Cardiac muscle cell (in vitro differentiated cells and primary cell): ENCODE measurements around the gene DLGAP4. TPM values are rescaled to one million over a fixed set of nuclear protein-coding genes. Genes with fewer than 3 reads are reported as not detected.

Source experiments
- DNase-seq, 2 donors: peaks; one replicate each; pipeline versions ENCODE4 v3.0.0 to v3.0.0-alpha.2; 2010 to 2017; ENCODE audit warnings: low read depth in 1 of 2, low spot score in 1 of 2
- H3K27ac ChIP-seq: fragments of 200-600 bp; sonication (generic); 2 replicates; pipeline ENCODE4 v1.5.1; 2016
- H3K27me3 ChIP-seq: fragments of 200-600 bp; sonication (generic); 2 replicates; pipeline ENCODE4 v1.6.0; 2016; ENCODE audit warnings: control low read depth
- H3K36me3 ChIP-seq: fragments of 200-600 bp; sonication (generic); 2 replicates; pipeline ENCODE4 v1.5.1; 2016; ENCODE audit warnings: control low read depth
- H3K4me1 ChIP-seq: fragments of 200-600 bp; sonication (generic); 2 replicates; pipeline ENCODE4 v1.8.1; 2017; ENCODE audit warnings: low read depth, mild to moderate bottlenecking, mixed run types
- H3K4me3 ChIP-seq: fragments of 200-600 bp; sonication (generic); 2 replicates; pipeline ENCODE4 v1.5.1; 2016; ENCODE audit warnings: mild to moderate bottlenecking
- H3K9me3 ChIP-seq: fragments of 200-600 bp; sonication (generic); 2 replicates; pipeline ENCODE4 v1.5.1; 2017; ENCODE audit warnings: low read depth, mild to moderate bottlenecking, control low read depth
- CTCF ChIP-seq: IDR thresholded peaks from 2 replicates; pipeline ENCODE4 v1.5.1; 2012; ENCODE audit warnings: low read depth, mild to moderate bottlenecking, low read length
- polyA plus RNA-seq: library from polyadenylated mRNA; unstranded; fragments of >200 nt; fragmentation: Nextera tagmentation; extraction: Ambion mirVana; gene quantifications from 2 replicates; pipeline ENCODE4 v1.2.1, GENCODE V29; 2016
- total RNA-seq: library from RNA; depleted of rRNA; stranded (reverse); fragments of >200 nt; gene quantifications from 2 replicates; pipeline ENCODE4 v1.2.3, GENCODE V29; 2016

Gene DLGAP4
- total and polyA plus RNA-seq, 2 experiments from 2014 or later = 45.7 to 51.6 TPM

DNA sequence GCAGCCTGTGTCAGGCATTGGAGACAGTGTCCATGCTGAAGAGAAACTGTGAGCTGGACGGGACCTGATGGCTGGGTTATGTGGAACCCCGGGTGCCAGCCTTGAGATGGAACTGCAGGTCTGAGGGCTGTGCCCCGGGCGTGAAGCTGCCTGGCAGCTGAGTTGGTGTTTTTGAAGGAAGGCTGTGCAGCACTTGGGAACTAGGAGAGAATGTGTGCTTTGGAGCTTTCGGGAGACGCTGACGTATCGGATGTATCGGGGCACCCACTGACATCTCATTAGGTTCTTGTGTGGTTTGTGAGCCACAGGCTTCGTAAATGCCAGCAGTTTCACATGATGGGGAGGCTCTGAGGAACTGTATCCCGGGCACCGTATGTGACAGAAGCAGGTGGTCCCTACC lies 2.2 kb downstream of the DLGAP4 start:
- H3K36me3 ChIP-seq = no peaks in the 10 kb centered on the region
- no peaks in the 10 kb centered on the region for H3K4me1 ChIP-seq
- DNase-seq = no peak
- peaks cover 86% of the 10 kb centered on the region for H3K27me3 ChIP-seq
- H3K9me3 ChIP-seq = no peaks in the 10 kb centered on the region
- no peak for TF ChIP-seq CTCF
- H3K4me3 ChIP-seq = no peak overlapping the region
- no peak overlapping the region for H3K27ac ChIP-seq

DNA sequence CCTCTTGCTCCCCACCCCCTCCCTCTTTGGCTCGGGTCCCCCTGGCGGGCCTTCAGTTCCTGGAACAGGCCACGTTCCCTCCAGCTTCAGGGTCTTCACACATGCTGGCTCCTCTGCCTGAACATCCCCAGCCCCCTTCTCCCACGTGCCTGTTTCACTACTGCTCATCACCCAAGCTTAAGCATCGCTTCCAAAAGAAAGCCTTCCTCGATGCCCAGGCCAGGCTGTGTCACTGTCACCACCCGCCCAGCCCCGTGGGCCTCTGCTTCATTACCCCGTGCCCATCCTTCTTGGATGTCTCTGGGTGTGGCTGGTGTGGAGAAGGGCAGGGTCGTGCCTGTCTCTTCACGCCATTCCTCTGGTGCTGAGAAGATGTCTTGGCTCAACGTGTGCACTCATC lies 2.8 kb downstream of the DLGAP4 start:
- no peak overlapping the region for H3K4me3 ChIP-seq
- no peaks in the 10 kb centered on the region for H3K4me1 ChIP-seq
- TF ChIP-seq CTCF = no peak
- DNase-seq = no peak
- H3K36me3 ChIP-seq = no peaks in the 10 kb centered on the region
- no peaks in the 10 kb centered on the region for H3K9me3 ChIP-seq
- no peak overlapping the region for H3K27ac ChIP-seq
- H3K27me3 ChIP-seq = peaks cover 80% of the 10 kb centered on the region

GRCh38 chr20:36309643-36310042 lies 3.5 kb downstream of the DLGAP4 start:
- no peaks in the 10 kb centered on the region for H3K9me3 ChIP-seq
- H3K27me3 ChIP-seq = peaks cover 73% of the 10 kb centered on the region
- no peak overlapping the region for H3K27ac ChIP-seq
- H3K4me3 ChIP-seq = no peak overlapping the region
- no peaks in the 10 kb centered on the region for H3K36me3 ChIP-seq
- no peak for TF ChIP-seq CTCF
- no peak for DNase-seq
- H3K4me1 ChIP-seq = no peaks in the 10 kb centered on the region

- TF ChIP-seq CTCF = no peak
- Histone ChIP-seq H3K27ac (no peak overlapping the region), H3K4me1 (no peaks in the 10 kb centered on the region), H3K36me3 (no peaks in the 10 kb centered on the region), H3K4me3 (no peak overlapping the region), H3K27me3 (peaks cover 66% of the 10 kb centered on the region), H3K9me3 (no peaks in the 10 kb centered on the region)
- DNase-seq = no peak
Observed at GRCh38 chr20:36310215-36310981, 4.3 kb downstream of the DLGAP4 start.

GRCh38 chr20:36311141-36311853 lies 5.2 kb downstream of the DLGAP4 start:
- peaks cover 57% of the 10 kb centered on the region for H3K27me3 ChIP-seq
- H3K4me1 ChIP-seq = no peaks in the 10 kb centered on the region
- DNase-seq = peak in 1 of 2 donors; percentile 22
- no peaks in the 10 kb centered on the region for H3K36me3 ChIP-seq
- H3K4me3 ChIP-seq = no peak overlapping the region
- H3K27ac ChIP-seq = no peak overlapping the region
- no peaks in the 10 kb centered on the region for H3K9me3 ChIP-seq
- TF ChIP-seq CTCF = no peak
